ENCODE data around the gene PPIP5K1. TPM values are rescaled to one million over a fixed set of nuclear protein-coding genes. Genes with fewer than 3 reads are reported as not detected.

The PPIP5K1 gene
- total and polyA plus RNA-seq, 7 donors, result 4.5 to 37.3 (median 19.3) TPM

- no peak for TF ChIP-seq CTCF (IDR thresholded peaks at IDR 0.05)
- H3K9me3 ChIP-seq, result no peaks in the 10 kb centered on the region
- H3K4me3 ChIP-seq, result peak overlapping the region; percentile 67
- H3K36me3 ChIP-seq (ENCODE audit: insufficient read depth in 1 of 2, low read depth in 1 of 2), result no peaks in the 10 kb centered on the region
- H3K27me3 ChIP-seq (ENCODE audit: insufficient read depth in 3 of 3, low read length in 2 of 3), result no peaks in the 10 kb centered on the region
- H3K27ac ChIP-seq, result peak overlapping the region; percentile 12
- ATAC-seq (no peak), DNase-seq (no peak)
- intact Hi-C loops (cut with DNase I), result loop anchor here in 1 of 2 donors (5.0 kb wide), 1 partner anchor 64 kb away; no protein-coding TSS in a partner anchor
- H3K4me1 ChIP-seq, result peaks cover 27% of the 10 kb centered on the region
- 9 to 10% (median 9%) methylated on average over 39 of the region's 39 CpGs for WGBS, 3 donors
These were observed 78.8 kb downstream of the PPIP5K1 start for GRCh38 chr15:43511012-43511885.

GRCh38 chr15:43510200-43511011, 79.6 kb downstream of the PPIP5K1 start:
- Histone ChIP-seq H3K36me3 (ENCODE audit: insufficient read depth in 1 of 2, low read depth in 1 of 2) (no peaks in the 10 kb centered on the region), H3K27ac (peak overlapping the region; percentile 88), H3K9me3 (no peaks in the 10 kb centered on the region), H3K4me1 (peaks cover 27% of the 10 kb centered on the region), H3K27me3 (ENCODE audit: insufficient read depth in 3 of 3, low read length in 2 of 3) (no peaks in the 10 kb centered on the region), H3K4me3 (peak overlapping the region; percentile 67)
- 0% methylated on average over 35 to 41 of the region's 41 CpGs for WGBS, 3 donors
- intact Hi-C loops (cut with DNase I), result loop anchor here in 1 of 2 donors (5.0 kb wide), 1 partner anchor 63 kb away; no protein-coding TSS in a partner anchor
- peak; percentile 98 to 99 for DNase-seq
- peak; percentile 50 for TF ChIP-seq CTCF (IDR thresholded peaks at IDR 0.05)
- peak; percentile 97 to 99 (median 98) for ATAC-seq

GRCh38 chr15:43509660-43510199, 80.3 kb downstream of the PPIP5K1 start:
- peak in 1 of 4 donors; percentile 5 for ATAC-seq
- Histone ChIP-seq H3K4me1 (peaks cover 25% of the 10 kb centered on the region), H3K4me3 (peak overlapping the region; percentile 67), H3K27me3 (ENCODE audit: insufficient read depth in 3 of 3, low read length in 2 of 3) (no peaks in the 10 kb centered on the region), H3K27ac (peak overlapping the region; percentile 88), H3K36me3 (ENCODE audit: insufficient read depth in 1 of 2, low read depth in 1 of 2) (no peaks in the 10 kb centered on the region), H3K9me3 (no peaks in the 10 kb centered on the region)
- peak in 1 of 2 donors; percentile 62 for DNase-seq
- intact Hi-C loops (cut with DNase I), result loop anchor here in 1 of 2 donors (5.0 kb wide), 1 partner anchor 62 kb away; no protein-coding TSS in a partner anchor
- WGBS, 3 donors, result 25 to 41% (median 26%) methylated on average over 8 of the region's 8 CpGs
- no peak for TF ChIP-seq CTCF (IDR thresholded peaks at IDR 0.05)

- Histone ChIP-seq H3K4me1 (peaks cover 20% of the 10 kb centered on the region), H3K4me3 (peak overlapping the region; percentile 67), H3K9me3 (no peaks in the 10 kb centered on the region), H3K27ac (peak overlapping the region; percentile 88), H3K27me3 (ENCODE audit: insufficient read depth in 3 of 3, low read length in 2 of 3) (no peaks in the 10 kb centered on the region), H3K36me3 (ENCODE audit: insufficient read depth in 1 of 2, low read depth in 1 of 2) (no peaks in the 10 kb centered on the region)
- intact Hi-C loops (cut with DNase I), result no loop called here
- TF ChIP-seq CTCF (IDR thresholded peaks at IDR 0.05), result no peak
- DNase-seq (peak; percentile 42 to 64), ATAC-seq (peak in 1 of 4 donors; percentile 4)
- WGBS, 3 donors, result 26 to 45% (median 34%) methylated on average over 9 of the region's 9 CpGs
These were observed 80.9 kb downstream of the PPIP5K1 start for GRCh38 chr15:43508991-43509659.
